NCI-H82 (cell line): ENCODE results near the gene C9orf57.
"Not testable (repeated sequence)": the region's sequence is repeated elsewhere in the genome, so short reads cannot be mapped to it uniquely, and the experiment has no call there.

Source experiments
- DNase-seq: peaks from one replicate; lab custom pipeline; 2025; lab: John Stamatoyannopoulos, UW

The C9orf57 gene, protein sequence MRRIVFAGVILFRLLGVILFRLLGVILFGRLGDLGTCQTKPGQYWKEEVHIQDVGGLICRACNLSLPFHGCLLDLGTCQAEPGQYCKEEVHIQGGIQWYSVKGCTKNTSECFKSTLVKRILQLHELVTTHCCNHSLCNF

DNA sequence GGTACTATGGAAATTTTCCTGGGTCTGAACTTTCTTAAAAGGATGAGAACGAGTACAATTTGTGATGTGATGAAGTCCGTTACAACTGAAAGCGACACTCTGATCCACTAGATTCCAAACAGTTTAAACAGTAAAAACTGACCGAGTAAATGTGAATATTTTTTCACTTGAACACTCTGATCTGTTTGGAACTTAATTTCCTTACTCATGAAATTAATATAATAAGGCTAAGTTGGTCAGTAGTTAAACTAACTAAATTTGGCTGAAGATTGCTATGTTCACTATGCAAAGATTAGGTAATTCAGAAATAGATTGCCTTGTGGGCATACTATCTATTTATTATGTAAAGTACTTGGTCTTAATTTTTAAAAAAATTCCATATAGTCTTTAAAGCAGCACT lies at the start of gene C9orf57:
TSS of gene C9orf57 (minus strand) at position 101 of the 400 bp plus-strand sequence. CDS start 1,282 bp downstream, outside the sequence.
- no peak for DNase-seq

DNA sequence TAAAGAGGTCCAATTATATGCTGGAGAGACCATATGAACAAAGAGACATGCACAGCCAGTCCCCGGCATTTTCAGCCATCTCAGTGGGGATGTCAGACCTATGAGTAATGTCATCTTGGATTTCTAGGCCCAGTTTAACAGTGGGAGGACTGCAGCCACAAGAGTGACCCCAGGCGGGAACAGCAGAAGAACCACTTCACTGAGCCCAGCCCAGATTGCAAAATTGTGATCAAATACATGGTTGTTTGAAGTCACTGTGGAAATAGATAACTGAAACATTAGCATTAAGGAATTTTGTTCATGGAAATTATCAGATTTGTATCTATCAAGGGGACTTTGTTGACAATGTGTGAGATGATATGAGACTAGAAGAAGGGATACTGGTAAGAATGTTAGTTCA lies 42.1 kb upstream of the C9orf57 start:
- DNase-seq, result no peak

DNA sequence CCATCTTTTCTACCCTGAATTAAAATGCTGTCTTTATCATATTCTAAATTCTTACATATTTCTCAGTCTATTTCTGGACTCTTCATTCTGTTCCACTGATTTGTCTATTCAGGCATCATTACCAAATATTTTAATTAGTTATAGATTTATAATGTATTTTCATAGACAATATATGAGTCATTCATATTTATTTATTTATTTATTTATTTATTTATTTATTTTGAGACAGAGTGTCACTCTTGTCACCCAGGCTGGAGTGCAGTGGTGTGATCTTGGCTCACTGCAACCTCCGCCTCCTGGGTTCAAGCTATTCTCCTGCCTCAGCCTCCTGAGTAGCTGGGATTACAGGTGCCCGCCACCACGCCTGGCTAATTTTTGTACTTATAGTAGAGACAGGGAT lies 35.1 kb upstream of the C9orf57 start:
- not testable (repeated sequence) for DNase-seq

DNA sequence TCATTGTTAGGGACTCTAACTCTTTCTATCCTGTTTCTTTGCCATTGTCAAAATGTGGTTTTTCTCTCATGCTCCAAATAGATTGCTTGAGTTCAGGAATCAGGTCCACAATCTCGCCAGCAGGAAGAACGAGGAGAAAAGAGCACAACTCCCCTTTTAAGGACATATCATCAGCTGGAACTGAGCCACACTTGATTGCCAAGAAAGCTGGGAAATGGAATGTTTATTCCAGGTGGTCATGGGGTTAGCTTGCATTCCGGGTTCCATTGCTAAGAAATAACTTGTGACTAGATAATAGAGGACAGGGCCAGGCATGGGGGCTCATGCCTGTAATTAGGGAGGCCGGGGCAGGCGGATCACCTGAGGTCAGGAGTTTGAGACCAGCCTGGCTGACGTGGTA lies 32.4 kb upstream of the C9orf57 start:
- no peak for DNase-seq

DNA sequence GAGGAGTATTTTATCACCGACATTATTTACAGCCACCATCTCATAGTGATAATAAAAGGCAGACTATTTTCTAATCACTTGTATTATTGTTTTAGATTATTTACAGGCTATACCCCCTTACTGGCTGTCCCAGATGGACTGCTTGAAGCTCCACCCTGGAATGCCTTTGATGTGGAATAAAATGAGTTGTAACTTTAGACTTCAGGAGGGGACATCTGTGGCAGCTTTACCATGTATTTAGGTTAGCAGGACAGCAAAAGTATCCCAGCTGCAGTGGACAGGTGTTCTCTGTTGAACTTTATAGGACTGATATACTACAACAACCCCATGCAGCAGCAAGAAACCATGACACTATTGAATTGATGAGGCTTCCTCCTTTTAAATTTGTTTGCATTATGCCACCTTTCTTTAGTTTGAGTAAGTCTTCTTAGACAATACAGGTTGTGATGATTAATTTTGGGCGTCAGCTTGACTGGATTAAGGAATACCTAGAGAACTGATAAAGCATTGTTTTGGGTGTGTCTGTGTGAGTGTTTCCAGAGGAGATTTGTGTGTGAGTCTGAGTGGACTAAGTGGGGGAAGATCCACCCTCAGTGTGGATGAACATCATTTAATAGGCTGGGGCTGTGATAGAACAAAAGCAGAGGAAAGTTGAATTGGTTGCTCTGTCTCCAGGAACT lies 29.2 kb upstream of the C9orf57 start:
- DNase-seq, result no peak

DNA sequence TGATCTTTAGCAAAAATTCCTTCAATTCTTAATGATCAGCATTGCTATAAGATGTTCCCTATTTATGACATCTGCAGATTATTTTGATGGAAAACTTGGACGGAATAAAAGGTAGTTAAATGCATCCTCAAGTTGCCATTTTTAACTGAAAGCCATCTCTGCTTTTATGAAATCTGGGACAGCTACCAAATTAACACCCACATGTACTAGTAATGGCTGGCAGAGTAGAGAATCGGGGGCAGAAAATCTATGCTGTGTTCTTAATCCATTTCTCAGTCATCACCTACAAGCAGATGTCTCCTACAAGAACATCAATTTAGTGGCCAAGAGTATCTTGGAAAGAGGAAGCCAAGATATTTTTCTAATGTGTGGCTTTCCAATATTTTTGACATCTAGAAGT lies 22.1 kb upstream of the C9orf57 start:
- DNase-seq, result no peak

DNA sequence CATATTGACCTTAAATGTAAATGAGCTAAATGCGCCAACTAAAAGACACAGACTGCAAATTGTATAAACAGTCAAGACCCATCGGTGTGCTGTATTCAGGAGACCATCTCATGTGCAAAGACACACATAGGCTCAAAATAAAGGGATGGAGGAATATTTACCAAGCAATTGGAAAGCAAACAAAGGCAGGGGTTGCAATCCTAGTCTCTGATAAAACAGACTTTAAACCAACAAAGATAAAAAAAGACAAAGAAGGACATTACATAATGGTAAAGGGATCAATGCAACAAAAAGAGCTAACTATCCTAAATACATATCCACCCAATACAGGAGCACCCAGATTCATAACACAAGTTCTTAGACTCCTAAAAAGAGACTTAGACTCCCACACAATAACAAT lies 14.3 kb upstream of the C9orf57 start:
- not testable (repeated sequence) for DNase-seq

DNA sequence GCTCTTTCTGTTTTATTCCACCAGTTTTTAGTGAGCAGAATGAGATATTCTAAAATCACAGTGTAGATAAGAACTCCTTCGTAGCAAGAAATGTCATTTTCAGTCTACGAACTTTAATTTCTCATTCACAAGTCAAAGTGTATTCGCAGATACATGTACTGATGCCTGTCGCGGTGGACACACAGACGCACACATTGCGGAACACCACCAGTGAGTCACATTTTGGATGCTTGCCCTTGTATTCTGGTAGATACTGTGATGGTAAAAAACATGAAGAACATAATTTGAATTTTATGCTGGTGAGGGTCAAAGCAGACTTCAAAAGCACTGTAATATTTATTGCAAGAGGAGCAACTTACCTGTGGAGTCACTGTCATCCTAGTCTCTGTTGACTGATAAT lies 4.7 kb upstream of the C9orf57 start:
- DNase-seq, result no peak

DNA sequence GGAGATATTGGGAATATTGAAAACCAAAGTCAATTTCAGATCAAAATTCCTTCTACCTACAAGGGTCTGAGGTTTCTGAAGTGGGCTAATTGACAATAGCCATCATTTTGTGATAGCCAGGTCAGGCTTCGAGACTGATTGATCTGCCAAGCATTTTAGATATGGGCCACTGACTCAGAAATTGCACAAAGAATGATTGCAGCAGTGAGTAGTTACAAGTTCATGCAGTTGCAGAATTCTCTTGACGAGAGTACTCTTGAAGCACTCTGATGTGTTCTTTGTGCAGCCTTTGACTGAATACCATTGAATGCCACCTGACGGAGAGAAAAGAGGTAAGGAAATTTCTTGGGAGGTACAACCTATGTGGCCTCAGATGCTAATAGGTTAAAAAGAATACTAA lies 8.3 kb downstream of the C9orf57 start:
- DNase-seq, result no peak

DNA sequence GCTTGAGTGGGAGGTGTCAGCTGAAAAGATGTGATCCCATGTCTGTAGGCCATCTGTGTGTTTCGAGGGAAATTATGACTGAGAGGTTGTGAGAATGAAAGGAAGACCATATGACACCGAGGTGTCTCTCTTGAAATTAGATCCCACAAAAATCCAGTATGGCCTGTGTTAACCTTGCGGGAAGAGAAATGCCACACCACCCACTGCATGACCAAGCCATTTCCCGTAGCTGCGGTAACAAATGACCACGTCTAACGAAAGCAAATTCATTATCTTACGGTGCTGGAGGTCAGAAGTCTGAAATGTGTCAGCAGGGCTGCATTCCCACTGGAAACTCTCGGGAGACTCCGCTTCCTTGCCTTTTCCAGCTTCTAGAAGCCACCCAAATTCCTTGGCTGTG lies 11.6 kb downstream of the C9orf57 start:
- DNase-seq, result no peak

DNA sequence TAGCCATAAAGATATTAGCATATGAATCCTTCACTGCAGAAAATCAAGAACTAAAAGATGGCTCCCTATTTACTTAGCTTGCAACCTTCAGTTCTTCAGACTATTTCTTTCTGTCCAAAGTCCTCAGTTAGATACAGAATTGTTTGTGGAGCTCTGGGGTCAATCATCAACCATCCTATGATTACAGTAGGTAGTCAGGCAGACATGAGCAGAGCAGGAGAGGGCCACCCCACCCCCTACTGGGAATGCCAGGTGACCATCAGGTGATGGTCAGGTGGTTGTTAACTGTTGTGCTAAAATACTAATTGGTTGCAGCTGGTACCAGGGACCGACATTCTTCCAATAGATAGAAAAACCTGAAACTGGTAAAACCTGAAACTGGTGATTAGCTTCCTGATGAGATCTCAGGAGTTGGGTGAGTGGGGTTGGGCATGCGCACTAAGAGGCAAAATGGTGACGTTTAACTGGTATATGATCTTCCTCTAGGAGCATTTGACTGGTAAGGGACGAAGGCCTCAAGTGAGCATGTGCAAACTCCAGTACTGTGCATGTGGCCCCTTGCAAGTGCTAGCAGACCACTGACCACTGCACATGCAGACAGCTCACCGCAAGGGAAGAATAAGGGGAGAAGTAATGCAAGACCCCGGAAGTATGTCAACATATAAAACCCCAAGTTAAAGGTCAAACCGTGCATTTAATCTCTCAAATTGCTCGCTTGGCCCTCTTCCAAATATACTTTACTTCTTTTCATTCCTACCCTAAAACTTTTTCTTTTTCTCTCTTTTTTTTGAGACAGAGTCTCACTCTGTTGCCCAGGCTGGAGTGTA lies 13.6 kb downstream of the C9orf57 start:
- no peak for DNase-seq

DNA sequence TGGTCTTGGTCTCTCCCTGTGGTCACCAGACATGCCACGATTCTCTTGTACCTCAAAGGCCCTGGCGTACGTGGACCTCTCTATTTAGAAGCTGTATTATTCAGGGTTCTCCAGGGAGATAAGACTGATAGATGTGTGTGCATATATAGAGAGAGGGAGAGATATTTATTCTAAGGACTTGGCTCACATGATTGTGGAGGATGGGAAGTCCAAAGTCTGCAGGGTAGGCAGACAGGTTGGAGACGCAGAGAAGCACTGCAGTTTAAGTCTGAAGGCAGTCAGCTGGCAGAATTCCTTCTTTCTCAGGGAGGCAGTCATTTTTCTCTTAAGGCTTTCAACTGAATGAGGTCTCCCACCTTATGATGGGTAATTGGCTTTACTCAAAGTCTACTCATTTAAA lies 16.3 kb downstream of the C9orf57 start:
- peak; percentile 4 for DNase-seq

DNA sequence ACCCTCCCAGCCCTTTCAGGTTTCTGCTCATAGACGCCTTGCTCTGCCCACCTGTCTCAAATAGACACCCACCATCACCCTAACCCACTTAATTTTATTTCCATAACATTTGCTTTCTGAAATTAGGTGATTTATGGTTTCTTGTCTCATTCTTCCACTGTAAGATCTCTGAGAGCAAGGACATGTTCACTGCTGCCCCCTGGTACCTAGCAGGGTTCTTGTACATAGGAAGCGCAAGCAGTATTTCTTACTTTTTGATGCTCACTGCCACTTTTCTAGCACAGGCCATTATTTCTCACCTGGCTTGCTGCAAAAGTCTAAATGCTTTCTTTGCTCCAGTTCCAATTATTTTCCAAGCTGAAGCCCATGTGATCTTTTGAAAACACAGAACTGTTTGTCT lies 16.8 kb downstream of the C9orf57 start:
- no peak for DNase-seq

DNA sequence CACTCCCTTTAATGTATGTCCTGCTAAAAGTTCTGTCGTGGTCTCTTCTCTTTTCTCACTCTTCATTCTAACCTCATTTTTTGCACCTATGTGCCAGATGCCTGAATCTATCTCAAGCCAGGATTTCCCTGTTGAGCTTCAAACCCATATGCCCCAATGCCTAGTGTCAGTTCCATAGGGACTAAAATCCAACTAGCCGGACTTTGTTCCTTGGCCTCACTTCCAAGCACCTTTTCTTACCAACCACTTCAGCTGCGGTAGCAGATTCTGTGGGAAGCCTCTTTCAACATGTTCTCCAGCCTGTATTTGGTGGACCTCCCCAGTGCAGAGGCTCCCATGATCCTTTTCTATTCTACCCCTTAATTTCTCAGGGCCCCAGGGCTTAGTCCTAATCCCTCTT lies 17.5 kb downstream of the C9orf57 start:
- no peak for DNase-seq

DNA sequence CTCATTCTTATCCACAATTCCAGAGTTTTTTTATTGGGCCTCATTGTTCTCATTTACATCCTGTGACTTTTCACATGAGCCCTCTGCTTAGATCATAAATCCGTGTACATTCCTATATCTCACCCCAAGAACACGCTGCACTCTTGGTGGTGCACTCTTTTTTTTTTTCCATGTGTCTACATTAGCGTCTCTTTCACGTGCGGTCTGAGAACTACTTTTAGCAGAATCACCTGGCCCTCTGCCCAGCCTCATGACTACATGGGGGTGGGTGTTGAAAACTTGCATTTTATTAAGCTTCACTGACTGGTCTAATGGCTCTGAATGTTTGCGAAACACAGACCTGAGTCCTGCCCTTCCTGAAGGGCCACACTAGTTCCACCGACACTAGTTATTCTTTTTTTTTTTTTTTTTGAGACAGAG lies 18.6 kb downstream of the C9orf57 start:
- DNase-seq, result no peak

DNA sequence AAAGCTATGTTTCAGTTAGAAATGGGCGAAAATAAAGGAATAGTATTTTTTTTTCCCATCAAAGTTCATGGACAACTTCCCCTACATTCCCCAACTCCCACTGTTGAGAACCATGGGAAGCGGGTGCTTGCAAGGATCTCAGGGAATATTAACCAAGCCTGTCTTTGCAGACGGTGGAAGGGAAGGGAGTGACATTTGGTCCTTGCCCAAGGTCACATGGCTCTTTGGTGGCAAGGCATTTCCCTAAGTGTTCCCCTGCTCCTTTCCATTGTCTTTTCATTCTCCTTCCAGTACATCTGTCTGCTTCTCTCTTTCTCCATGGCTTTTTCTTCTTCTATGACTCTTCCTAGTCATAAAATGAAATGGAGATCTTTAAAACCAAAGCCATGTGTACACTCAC lies 19.0 kb downstream of the C9orf57 start:
- no peak for DNase-seq

DNA sequence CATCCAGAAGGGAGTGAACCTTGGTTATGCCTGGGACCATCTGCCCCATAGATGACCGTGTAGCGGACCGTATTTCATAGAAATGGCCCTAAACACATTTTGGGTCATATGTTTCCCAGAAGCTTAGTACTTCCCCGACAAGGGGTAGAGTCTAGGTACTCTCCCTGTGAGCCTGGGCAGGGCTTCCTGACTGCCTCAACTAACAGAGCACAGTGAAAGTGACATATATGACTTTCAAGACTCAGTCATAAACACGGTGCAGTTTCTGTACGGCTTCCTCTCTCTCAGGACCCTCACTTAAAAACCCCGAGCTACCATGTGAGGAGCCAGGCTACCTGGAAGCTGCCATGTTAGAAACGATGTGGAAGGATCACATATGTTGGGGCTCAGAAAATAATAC lies 20.9 kb downstream of the C9orf57 start:
- no peak for DNase-seq

DNA sequence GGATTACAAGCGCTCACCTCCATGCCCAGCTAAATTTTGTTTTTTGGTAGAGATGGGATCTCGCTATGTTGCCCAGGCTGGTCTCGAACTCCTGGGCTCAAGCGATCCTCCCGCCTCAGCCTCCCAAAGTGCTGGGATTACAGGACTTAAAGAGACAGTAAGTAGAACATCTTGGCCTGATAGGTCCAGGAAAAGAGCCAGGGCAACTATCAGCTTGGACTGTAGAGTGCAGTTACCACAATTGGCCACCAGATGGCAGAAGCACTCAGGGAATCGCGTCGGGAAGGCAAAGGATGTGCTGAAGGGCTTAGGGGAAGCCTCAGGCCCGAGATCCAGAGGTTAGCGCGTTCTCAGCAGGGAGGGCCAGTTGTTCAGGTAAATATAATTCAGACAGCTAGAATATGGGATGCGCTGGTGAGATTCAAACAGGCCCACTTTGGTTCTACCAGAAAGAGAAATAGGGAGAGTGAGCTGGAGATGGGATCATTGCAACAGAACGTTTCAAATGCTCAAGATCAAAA lies 21.5 kb downstream of the C9orf57 start:
- DNase-seq, result peak; percentile 86

DNA sequence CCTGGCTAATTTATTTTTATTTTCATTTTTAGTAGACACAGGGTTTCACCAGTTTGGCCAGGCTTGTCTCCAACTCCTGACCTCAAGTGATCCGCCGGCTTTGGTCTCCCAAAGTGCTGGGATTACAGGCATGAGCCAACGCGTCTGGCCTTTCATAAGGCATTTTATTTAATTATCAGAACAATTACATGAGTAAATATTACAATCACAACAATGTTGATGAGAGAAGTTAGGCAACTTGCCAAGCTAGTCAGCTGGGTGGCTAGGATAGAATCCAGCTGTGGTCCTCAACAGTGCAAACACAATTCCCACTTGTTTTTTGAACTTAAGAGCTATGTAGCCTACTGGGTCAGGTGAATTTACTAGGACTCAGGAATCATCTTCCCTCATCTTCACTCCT lies 22.0 kb downstream of the C9orf57 start:
- no peak for DNase-seq

DNA sequence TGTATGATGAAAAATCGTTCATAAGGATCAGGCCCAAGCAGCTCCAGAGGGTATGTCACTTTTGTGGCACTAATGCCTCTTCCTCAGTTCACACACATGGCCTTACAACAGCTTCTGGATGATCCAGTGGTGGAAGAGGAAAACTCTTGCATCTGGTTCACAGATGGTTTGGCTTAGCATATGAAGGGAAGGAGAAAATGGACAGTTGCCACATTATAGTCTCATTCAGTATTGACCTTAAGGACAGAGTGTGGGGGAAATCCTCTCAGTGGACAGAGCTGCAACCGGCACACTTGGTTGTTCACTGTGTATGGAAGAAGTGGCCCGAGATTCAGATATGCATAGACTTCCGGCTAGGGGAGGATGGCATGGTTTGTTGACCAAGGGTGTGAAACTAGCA lies 22.8 kb downstream of the C9orf57 start:
- no peak for DNase-seq

DNA sequence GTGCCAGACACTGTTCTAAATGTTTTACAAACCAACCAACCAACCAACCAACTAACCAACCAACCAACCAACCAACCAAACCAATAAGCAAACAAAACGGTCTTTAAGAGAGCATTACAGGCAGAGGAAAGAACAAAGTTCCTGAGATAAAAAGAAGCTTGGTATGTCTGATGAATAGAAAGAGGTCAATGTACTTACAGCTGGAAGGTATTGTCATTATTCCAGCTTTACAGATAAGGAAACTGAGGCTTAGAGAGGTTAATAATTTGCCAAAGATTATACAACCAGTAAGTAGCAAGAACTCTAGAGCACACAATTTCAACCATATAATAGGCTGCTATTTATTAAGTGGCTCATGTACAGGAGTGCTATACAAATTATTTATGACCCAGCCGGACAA lies 29.6 kb downstream of the C9orf57 start:
- no peak for DNase-seq

DNA sequence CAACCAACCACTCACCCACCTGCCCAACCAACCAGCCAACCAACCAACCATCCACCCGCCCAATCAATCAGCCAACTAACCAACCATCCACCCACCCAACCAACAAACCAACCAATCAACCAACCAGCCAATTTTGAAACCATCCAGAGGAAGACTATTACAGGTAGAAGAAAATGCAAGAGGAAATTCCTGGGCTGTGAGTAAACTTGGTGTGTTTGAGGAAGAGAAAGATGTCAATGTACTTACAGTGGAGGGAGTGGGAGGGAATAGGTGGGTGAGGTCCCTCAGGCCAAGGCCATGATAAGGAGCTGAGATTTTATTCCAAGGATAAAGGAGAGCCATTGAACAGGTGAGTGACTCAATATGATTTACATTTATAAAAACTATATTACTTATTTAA lies 30.4 kb downstream of the C9orf57 start:
- DNase-seq, result no peak

DNA sequence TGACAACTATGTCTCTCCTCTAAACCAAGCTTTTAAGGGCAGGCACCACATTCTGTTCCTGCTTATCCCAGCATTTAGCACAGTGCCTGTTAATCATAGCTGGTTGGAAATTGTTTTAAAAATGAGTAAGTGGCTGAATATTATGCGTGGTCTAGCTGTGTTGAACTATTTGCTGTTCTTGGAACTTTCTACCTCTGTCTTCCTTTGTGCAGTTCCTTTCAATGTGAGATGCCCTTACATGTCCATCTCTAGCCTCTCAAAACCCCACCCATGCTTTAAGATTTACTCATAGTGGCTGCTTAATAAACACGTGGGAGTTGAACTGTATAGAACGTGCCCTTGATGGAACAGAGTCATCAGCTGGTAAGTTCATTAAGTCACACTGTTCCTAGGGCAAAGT lies 34.5 kb downstream of the C9orf57 start:
- DNase-seq, result no peak
